Pulmonary artery endothelial cell (primary cell): Measurements from ENCODE around the gene SP7. TPM values are rescaled to one million over a fixed set of nuclear protein-coding genes. Genes with fewer than 3 reads are reported as not detected.

Source experiments
- total RNA-seq: library from RNA; depleted of rRNA; stranded (reverse); fragments of >200 nt; gene quantifications from 2 replicates; pipeline ENCODE4 v1.2.3, GENCODE V29; 2014

The SP7 gene
- total RNA-seq, 1 donor from 2014 or later: not detected

Other genes starting within 250 kb of the SP7 start
- gene IGFBP6, start 238.7 kb downstream of the SP7 start, total RNA-seq: 10.6 and 27.3 TPM in 2 replicates
- not detected in 2 replicates for gene SOAT2, start 232.9 kb downstream of the SP7 start, total RNA-seq
- gene ZNF740, start 155.6 kb downstream of the SP7 start, total RNA-seq: 14.1 and 16.9 TPM in 2 replicates
- 4.1 and 4.2 TPM in 2 replicates for gene CSAD, start 155.4 kb downstream of the SP7 start, total RNA-seq
- 0.42 TPM in 1 of 2 replicates, not detected in the other for gene ITGB7, start 129.1 kb downstream of the SP7 start, total RNA-seq
- 4.2 and 7.4 TPM in 2 replicates for gene RARG, start 104.1 kb downstream of the SP7 start, total RNA-seq
- 6.7 and 14.6 TPM in 2 replicates for gene ESPL1, start 68.1 kb downstream of the SP7 start, total RNA-seq
- gene PFDN5, start 40.8 kb downstream of the SP7 start, total RNA-seq: 382 and 446 TPM in 2 replicates
- gene MYG1, start 36.7 kb downstream of the SP7 start, total RNA-seq: 50.5 and 54.3 TPM in 2 replicates
- 36.7 and 44.2 TPM in 2 replicates for gene AAAS, start 14.7 kb downstream of the SP7 start, total RNA-seq
- gene SP1, start 43.8 kb upstream of the SP7 start, total RNA-seq: 27.4 and 44.1 TPM in 2 replicates
- not detected in 2 replicates for gene AMHR2, start 87.5 kb upstream of the SP7 start, total RNA-seq
- gene PRR13, start 105.4 kb upstream of the SP7 start, total RNA-seq: 24.3 and 26.2 TPM in 2 replicates
- 368 and 377 TPM in 2 replicates for gene PCBP2, start 115.7 kb upstream of the SP7 start, total RNA-seq
- 18.3 and 20.9 TPM in 2 replicates for gene MAP3K12, start 163.1 kb upstream of the SP7 start, total RNA-seq
- gene TARBP2, start 164.9 kb upstream of the SP7 start, total RNA-seq: 60.3 and 69.8 TPM in 2 replicates
- gene NPFF, start 171.1 kb upstream of the SP7 start, total RNA-seq: not detected in 2 replicates